RKO (cell line): ENCODE results near the gene NRXN2.

Source experiments
- DNase-seq: peaks from one replicate; pipeline ENCODE4 v3.0.0-alpha.2; 2016; ENCODE audit warnings: low spot score

The NRXN2 gene

GRCh38 chr11:64759131-64759721 is 36.2 kb upstream of the NRXN2 start:
- DNase-seq = no peak

GRCh38 chr11:64758330-64759079 is 35.5 kb upstream of the NRXN2 start:
- no peak for DNase-seq

- DNase-seq = no peak
Observed at GRCh38 chr11:64757549-64758329, 34.7 kb upstream of the NRXN2 start.

- DNase-seq = no peak
Observed at GRCh38 chr11:64755681-64756361, 32.8 kb upstream of the NRXN2 start.

- no peak for DNase-seq
Observed at GRCh38 chr11:64754919-64755662, 32.1 kb upstream of the NRXN2 start.

- no peak for DNase-seq
Observed at GRCh38 chr11:64754124-64754918, 31.3 kb upstream of the NRXN2 start.

- no peak for DNase-seq
Observed at GRCh38 chr11:64753380-64754123, 30.6 kb upstream of the NRXN2 start.

- no peak for DNase-seq
Observed at GRCh38 chr11:64753019-64753379, 30.0 kb upstream of the NRXN2 start.

GRCh38 chr11:64752175-64752970 is 29.4 kb upstream of the NRXN2 start:
- no peak for DNase-seq

- no peak for DNase-seq
Observed at GRCh38 chr11:64751580-64751979, 28.6 kb upstream of the NRXN2 start.

- DNase-seq = no peak
Observed at GRCh38 chr11:64751136-64751535, 28.1 kb upstream of the NRXN2 start.

- DNase-seq = no peak
Observed at GRCh38 chr11:64750361-64751054, 27.5 kb upstream of the NRXN2 start.

- DNase-seq = no peak
Observed at GRCh38 chr11:64747961-64748665, 25.1 kb upstream of the NRXN2 start.

GRCh38 chr11:64746486-64746885 is 23.5 kb upstream of the NRXN2 start:
- no peak for DNase-seq

GRCh38 chr11:64745521-64746328 is 22.7 kb upstream of the NRXN2 start:
- DNase-seq = no peak

GRCh38 chr11:64745189-64745520 is 22.2 kb upstream of the NRXN2 start:
- DNase-seq = no peak

GRCh38 chr11:64744544-64745188 is 21.7 kb upstream of the NRXN2 start:
- no peak for DNase-seq
